ENCODE measurements around the gene ELP1. TPM values are rescaled to one million over a fixed set of nuclear protein-coding genes. Genes with fewer than 3 reads are reported as not detected.
A peak's percentile ranks its signal among the peaks of the same experiment; 100 is the strongest.

Gene ELP1
- polyA plus RNA-seq, 2 of the 4 experiments (the other 2 are of a cell fraction) = 25.4 to 35.8 TPM

DNA sequence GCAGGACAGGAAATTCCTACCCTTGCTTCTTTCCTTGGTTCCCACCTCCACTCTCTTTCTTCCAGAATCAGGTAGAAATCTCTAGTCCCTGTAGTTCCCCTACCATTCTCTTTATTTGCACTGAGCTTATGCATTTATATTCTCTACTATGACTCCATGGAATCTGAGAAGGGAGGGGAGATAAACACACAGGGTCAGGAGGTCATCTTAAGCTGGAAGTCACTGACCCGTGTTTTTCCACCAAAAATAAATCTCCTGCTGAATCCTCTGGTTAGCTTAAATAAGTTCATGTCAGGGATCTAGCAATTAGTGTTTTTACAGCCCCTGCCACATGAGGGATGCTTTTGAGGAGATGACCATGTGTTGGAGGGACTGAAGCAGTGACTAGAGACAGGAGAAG is 81.8 kb downstream of the ELP1 start (continued):
- TF ChIP-seq RFX5 (IDR thresholded peaks at IDR 0.05) (no peak), POLR2A (IDR thresholded peaks at IDR 0.05; ENCODE audit: low read length) (no peak), ESRRA (IDR thresholded peaks at IDR 0.05; ENCODE audit: borderline replicate concordance, low read length) (no peak), CBX8 (IDR thresholded peaks at IDR 0.05) (no peak), RCOR1 (IDR thresholded peaks at IDR 0.05; ENCODE audit: low read depth, low read length) (no peak), MYC (IDR thresholded peaks at IDR 0.05; ENCODE audit: borderline replicate concordance, low read length) (no peak)
- TF ChIP-seq, protein P1, sequence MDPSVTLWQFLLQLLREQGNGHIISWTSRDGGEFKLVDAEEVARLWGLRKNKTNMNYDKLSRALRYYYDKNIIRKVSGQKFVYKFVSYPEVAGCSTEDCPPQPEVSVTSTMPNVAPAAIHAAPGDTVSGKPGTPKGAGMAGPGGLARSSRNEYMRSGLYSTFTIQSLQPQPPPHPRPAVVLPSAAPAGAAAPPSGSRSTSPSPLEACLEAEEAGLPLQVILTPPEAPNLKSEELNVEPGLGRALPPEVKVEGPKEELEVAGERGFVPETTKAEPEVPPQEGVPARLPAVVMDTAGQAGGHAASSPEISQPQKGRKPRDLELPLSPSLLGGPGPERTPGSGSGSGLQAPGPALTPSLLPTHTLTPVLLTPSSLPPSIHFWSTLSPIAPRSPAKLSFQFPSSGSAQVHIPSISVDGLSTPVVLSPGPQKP (IDR thresholded peaks at IDR 0.05; ENCODE audit: low read depth, low read length) = no peak
- TF ChIP-seq, protein P2, sequence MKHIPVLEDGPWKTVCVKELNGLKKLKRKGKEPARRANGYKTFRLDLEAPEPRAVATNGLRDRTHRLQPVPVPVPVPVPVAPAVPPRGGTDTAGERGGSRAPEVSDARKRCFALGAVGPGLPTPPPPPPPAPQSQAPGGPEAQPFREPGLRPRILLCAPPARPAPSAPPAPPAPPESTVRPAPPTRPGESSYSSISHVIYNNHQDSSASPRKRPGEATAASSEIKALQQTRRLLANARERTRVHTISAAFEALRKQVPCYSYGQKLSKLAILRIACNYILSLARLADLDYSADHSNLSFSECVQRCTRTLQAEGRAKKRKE (CRISPR knock-in tag; IDR thresholded peaks at IDR 0.05; ENCODE audit: low read depth) = no peak

DNA sequence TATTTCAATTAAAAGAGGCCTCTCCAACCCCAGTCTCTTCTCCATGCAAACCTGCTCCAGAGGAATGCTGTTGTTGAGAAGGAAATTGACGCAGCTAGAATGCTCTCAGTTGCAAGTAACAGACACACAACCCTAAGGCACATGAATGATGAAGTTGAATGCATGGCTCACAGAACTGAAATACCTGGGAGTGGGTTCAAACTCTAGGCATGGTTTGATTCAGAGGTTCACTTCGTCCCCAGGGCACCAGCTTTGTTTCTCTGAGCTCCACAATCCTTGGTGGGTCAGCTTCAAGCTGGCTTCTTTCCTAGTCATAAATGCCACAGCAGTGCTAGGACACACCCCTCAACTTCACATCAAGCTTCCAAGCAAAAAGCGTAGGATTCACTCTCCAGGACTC is 82.8 kb downstream of the ELP1 start:
- ChIA-PET CTCF (interaction anchor here (0.6 to 2.5 kb wide), 11 partner anchors 8 to 598 kb away, joined by 3 to 9 read pairs (median 4); partner anchors contain the start of gene ACTL7A), POLR2A (no interaction called here)
- no peak for ATAC-seq
- Histone ChIP-seq H3K4me3 (no peak overlapping the region), H3K4me2 (no peak overlapping the region), H3K27ac (no peak overlapping the region), H3K4me1 (no peaks in the 10 kb centered on the region), H3K9me3 (no peaks in the 10 kb centered on the region)
- TF ChIP-seq KDM5A (IDR thresholded peaks at IDR 0.05) (no peak), HEYL (CRISPR knock-in tag; IDR thresholded peaks at IDR 0.05) (no peak), ESRRA (IDR thresholded peaks at IDR 0.05; ENCODE audit: borderline replicate concordance, low read length) (no peak), CHD2 (IDR thresholded peaks at IDR 0.05; ENCODE audit: low read length, partially characterized antibody) (no peak), FOSL2 (IDR thresholded peaks at IDR 0.05) (no peak), FOSL2 (CRISPR knock-in tag; IDR thresholded peaks at IDR 0.05) (no peak), CBX2 (IDR thresholded peaks at IDR 0.05; ENCODE audit: borderline replicate concordance, low read depth) (no peak), POLR2A (IDR thresholded peaks at IDR 0.05; ENCODE audit: low read length) (no peak), GATA3 (IDR thresholded peaks at IDR 0.05; ENCODE audit: borderline replicate concordance) (no peak), HOXB13 (CRISPR knock-in tag; IDR thresholded peaks at IDR 0.05; ENCODE audit: low read depth) (no peak), FOSB (CRISPR knock-in tag; IDR thresholded peaks at IDR 0.05) (no peak), MAFK (IDR thresholded peaks at IDR 0.05; ENCODE audit: partially characterized antibody) (no peak), RCOR1 (IDR thresholded peaks at IDR 0.05; ENCODE audit: low read depth, low read length) (no peak), ZFP36 (IDR thresholded peaks at IDR 0.05; ENCODE audit: borderline replicate concordance, partially characterized antibody) (no peak), HDAC2 (IDR thresholded peaks at IDR 0.05) (no peak)
- TF ChIP-seq, protein P3, sequence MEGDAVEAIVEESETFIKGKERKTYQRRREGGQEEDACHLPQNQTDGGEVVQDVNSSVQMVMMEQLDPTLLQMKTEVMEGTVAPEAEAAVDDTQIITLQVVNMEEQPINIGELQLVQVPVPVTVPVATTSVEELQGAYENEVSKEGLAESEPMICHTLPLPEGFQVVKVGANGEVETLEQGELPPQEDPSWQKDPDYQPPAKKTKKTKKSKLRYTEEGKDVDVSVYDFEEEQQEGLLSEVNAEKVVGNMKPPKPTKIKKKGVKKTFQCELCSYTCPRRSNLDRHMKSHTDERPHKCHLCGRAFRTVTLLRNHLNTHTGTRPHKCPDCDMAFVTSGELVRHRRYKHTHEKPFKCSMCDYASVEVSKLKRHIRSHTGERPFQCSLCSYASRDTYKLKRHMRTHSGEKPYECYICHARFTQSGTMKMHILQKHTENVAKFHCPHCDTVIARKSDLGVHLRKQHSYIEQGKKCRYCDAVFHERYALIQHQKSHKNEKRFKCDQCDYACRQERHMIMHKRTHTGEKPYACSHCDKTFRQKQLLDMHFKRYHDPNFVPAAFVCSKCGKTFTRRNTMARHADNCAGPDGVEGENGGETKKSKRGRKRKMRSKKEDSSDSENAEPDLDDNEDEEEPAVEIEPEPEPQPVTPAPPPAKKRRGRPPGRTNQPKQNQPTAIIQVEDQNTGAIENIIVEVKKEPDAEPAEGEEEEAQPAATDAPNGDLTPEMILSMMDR (IDR thresholded peaks at IDR 0.05) = no peak
- FAIRE-seq = no peak
- WGBS (ENCODE audit: missing lambda C conversion rate) = 59% methylated on average over 3 of the region's 3 CpGs
- DNase-seq (ENCODE audit: low read depth in 1 of 2, low spot score in 1 of 2) = no peak

DNA sequence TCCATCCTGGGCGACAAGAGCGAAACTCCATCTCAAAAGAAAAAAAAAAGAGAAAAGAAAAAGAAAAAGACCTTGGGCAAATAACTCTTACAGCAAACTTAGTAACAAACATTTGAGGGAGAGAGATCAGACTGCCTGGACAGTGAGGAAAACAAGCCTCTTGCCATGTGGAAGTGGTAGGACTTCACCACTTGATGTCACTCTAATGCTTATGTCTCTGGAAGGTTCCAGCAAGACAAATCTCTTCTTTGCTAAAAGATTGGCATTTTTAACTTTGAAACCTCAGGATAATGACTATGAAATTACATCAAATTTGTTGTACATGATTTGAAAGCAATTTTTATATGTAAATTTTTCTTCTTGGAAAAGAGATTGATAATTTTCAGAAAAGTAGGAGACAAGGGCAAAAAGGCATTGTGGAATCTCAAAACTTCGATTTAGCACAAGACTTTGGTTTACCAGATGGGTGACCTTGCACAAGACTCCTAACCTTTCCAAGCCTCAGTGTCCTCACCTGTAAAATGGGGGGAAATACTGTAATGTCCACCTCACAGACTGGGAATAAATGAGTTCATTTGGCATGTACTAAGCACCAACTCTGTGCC is 83.5 kb downstream of the ELP1 start:
- DNase-seq (ENCODE audit: low read depth in 1 of 2, low spot score in 1 of 2) (peak in 1 of 2 experiments; percentile 39), FAIRE-seq (no peak)
- TF ChIP-seq EHF (CRISPR knock-in tag; IDR thresholded peaks at IDR 0.05) (no peak), RAD21 (conservative IDR thresholded peaks at IDR 0.05 in 1 of 2, IDR thresholded peaks at IDR 0.05 in 1 of 2) (peak; percentile 58 to 59), SREBF2 (IDR thresholded peaks at IDR 0.05) (no peak), HEYL (CRISPR knock-in tag; IDR thresholded peaks at IDR 0.05) (no peak), ZSCAN20 (CRISPR knock-in tag; IDR thresholded peaks at IDR 0.05) (no peak), MYC (IDR thresholded peaks at IDR 0.05; ENCODE audit: borderline replicate concordance, low read length) (no peak), FOXS1 (CRISPR knock-in tag; IDR thresholded peaks at IDR 0.05) (no peak), MAZ (IDR thresholded peaks at IDR 0.05; ENCODE audit: borderline replicate concordance, low read depth, low read length) (no peak)
- TF ChIP-seq, protein P4, sequence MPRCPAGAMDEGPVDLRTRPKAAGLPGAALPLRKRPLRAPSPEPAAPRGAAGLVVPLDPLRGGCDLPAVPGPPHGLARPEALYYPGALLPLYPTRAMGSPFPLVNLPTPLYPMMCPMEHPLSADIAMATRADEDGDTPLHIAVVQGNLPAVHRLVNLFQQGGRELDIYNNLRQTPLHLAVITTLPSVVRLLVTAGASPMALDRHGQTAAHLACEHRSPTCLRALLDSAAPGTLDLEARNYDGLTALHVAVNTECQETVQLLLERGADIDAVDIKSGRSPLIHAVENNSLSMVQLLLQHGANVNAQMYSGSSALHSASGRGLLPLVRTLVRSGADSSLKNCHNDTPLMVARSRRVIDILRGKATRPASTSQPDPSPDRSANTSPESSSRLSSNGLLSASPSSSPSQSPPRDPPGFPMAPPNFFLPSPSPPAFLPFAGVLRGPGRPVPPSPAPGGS (IDR thresholded peaks at IDR 0.05) = no peak
- TF ChIP-seq, protein P5, sequence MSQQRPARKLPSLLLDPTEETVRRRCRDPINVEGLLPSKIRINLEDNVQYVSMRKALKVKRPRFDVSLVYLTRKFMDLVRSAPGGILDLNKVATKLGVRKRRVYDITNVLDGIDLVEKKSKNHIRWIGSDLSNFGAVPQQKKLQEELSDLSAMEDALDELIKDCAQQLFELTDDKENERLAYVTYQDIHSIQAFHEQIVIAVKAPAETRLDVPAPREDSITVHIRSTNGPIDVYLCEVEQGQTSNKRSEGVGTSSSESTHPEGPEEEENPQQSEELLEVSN (IDR thresholded peaks at IDR 0.05; ENCODE audit: borderline replicate concordance, low read depth) = no peak

More for the DNA sequence above, 83.5 kb downstream of the ELP1 start:
- H3K4me1 ChIP-seq = no peaks in the 10 kb centered on the region
- no peak overlapping the region for H3K4me3 ChIP-seq
- peak; percentile 72 to 81; a peak in 4 of 6 replicates for ATAC-seq
- CTCF ChIA-PET = interaction anchor here (0.6 to 2.5 kb wide), 10 partner anchors 8 to 101 kb away, joined by 3 to 9 read pairs (median 4); partner anchors contain the start of gene ACTL7A
- no peak overlapping the region for H3K27ac ChIP-seq
- WGBS (ENCODE audit: missing lambda C conversion rate) = 86% methylated on average over 3 of the region's 3 CpGs
- H3K9me3 ChIP-seq = no peaks in the 10 kb centered on the region
- POLR2A ChIA-PET = no interaction called here
- H3K4me2 ChIP-seq = no peak overlapping the region
